Breast epithelium (tissue), 3 donors: ENCODE results near the gene PRDM16.

Experiments used
- CTCF ChIP-seq, 3 donors: fragments of 450-650 bp; IDR thresholded peaks; one replicate each; pipeline ENCODE4 v1.5.1; 2016 to 2017; ENCODE audit warnings: antibody characterized with exemption in 3 of 3, mild to moderate bottlenecking in 3 of 3, moderate library complexity in 3 of 3
- POLR2AphosphoS5 ChIP-seq, 3 donors: sonication (generic); formaldehyde crosslinking; IDR thresholded peaks; one replicate each; pipeline ENCODE4 v1.6.1; 2017; ENCODE audit warnings: antibody characterized with exemption in 3 of 3

- TF ChIP-seq CTCF (IDR thresholded peaks at IDR 0.05), result no peak
- no peak for TF ChIP-seq POLR2AphosphoS5 (IDR thresholded peaks at IDR 0.05)
Measured at GRCh38 chr1:3384407-3384806, 315.4 kb downstream of the PRDM16 start.
